Dendritic cell treated with granulocyte-macrophage colony-stimulating factor and Interleukin-4, amounts not matched to agents 40 ng/mL and 50 ng/mL, for 4 days (primary cell): ENCODE measurements around the gene ST6GAL1.

Source experiments
- H3K27ac Mint-ChIP-seq: one replicate; pipeline ENCODE4 v1.8.0; 2022; ENCODE audit warnings: mild to moderate bottlenecking, mixed read lengths
- H3K27me3 Mint-ChIP-seq: one replicate; pipeline ENCODE4 v1.8.0; 2022; ENCODE audit warnings: mild to moderate bottlenecking, mixed read lengths
- H3K36me3 Mint-ChIP-seq: one replicate; pipeline ENCODE4 v1.8.0; 2022; ENCODE audit warnings: low read depth, mixed read lengths
- H3K4me1 Mint-ChIP-seq: one replicate; pipeline ENCODE4 v1.8.0; 2022; ENCODE audit warnings: low read depth, mixed read lengths
- H3K4me3 Mint-ChIP-seq: one replicate; pipeline ENCODE4 v1.8.0; 2022; ENCODE audit warnings: mild to moderate bottlenecking, moderate library complexity, mixed read lengths
- H3K9me3 Mint-ChIP-seq: one replicate; pipeline ENCODE4 v1.8.0; 2022; ENCODE audit warnings: mixed read lengths
- intact Hi-C: fragments of 100-400 bp; cut with micrococcal nuclease; formaldehyde crosslinking; loops from one replicate; pipeline ENCODE4 v1.15.0; 2022

ST6GAL1 gene

GRCh38 chr3:187107989-187108388, 177.7 kb downstream of the ST6GAL1 start:
- peaks cover 2% of the 10 kb centered on the region for H3K4me1 Mint-ChIP-seq
- no peak overlapping the region for H3K27ac Mint-ChIP-seq
- H3K9me3 Mint-ChIP-seq: no peaks in the 10 kb centered on the region
- H3K36me3 Mint-ChIP-seq: no peaks in the 10 kb centered on the region
- H3K27me3 Mint-ChIP-seq: no peaks in the 10 kb centered on the region
- H3K4me3 Mint-ChIP-seq: no peak overlapping the region
- intact Hi-C loops: no loop called here

- H3K36me3 Mint-ChIP-seq: no peaks in the 10 kb centered on the region
- H3K27ac Mint-ChIP-seq: no peak overlapping the region
- H3K27me3 Mint-ChIP-seq: no peaks in the 10 kb centered on the region
- no peaks in the 10 kb centered on the region for H3K9me3 Mint-ChIP-seq
- intact Hi-C loops: no loop called here
- H3K4me1 Mint-ChIP-seq: peaks cover 7% of the 10 kb centered on the region
- H3K4me3 Mint-ChIP-seq: no peak overlapping the region
Measured at GRCh38 chr3:187110156-187110555, 179.8 kb downstream of the ST6GAL1 start.

- Mint-ChIP-seq H3K4me3 (no peak overlapping the region), H3K4me1 (peaks cover 7% of the 10 kb centered on the region), H3K9me3 (no peaks in the 10 kb centered on the region), H3K27me3 (no peaks in the 10 kb centered on the region), H3K27ac (no peak overlapping the region), H3K36me3 (no peaks in the 10 kb centered on the region)
- intact Hi-C loops: loop anchor here (1.0 kb wide), 1 partner anchor 52 kb away; no protein-coding TSS in a partner anchor
Measured at GRCh38 chr3:187112934-187113793, 182.8 kb downstream of the ST6GAL1 start.

GRCh38 chr3:187114511-187114910, 184.2 kb downstream of the ST6GAL1 start:
- no peak overlapping the region for H3K4me3 Mint-ChIP-seq
- H3K9me3 Mint-ChIP-seq: no peaks in the 10 kb centered on the region
- H3K4me1 Mint-ChIP-seq: peaks cover 7% of the 10 kb centered on the region
- H3K36me3 Mint-ChIP-seq: no peaks in the 10 kb centered on the region
- intact Hi-C loops: no loop called here
- no peak overlapping the region for H3K27ac Mint-ChIP-seq
- no peaks in the 10 kb centered on the region for H3K27me3 Mint-ChIP-seq

- Mint-ChIP-seq H3K4me3 (no peak overlapping the region), H3K27ac (no peak overlapping the region), H3K27me3 (no peaks in the 10 kb centered on the region), H3K4me1 (peaks cover 7% of the 10 kb centered on the region), H3K36me3 (no peaks in the 10 kb centered on the region), H3K9me3 (no peaks in the 10 kb centered on the region)
- intact Hi-C loops: no loop called here
Measured at GRCh38 chr3:187120326-187120725, 190.0 kb downstream of the ST6GAL1 start.

GRCh38 chr3:187122261-187122660, 191.9 kb downstream of the ST6GAL1 start:
- Mint-ChIP-seq H3K27ac (no peak overlapping the region), H3K4me3 (no peak overlapping the region), H3K36me3 (no peaks in the 10 kb centered on the region), H3K9me3 (no peaks in the 10 kb centered on the region), H3K27me3 (no peaks in the 10 kb centered on the region), H3K4me1 (peaks cover 11% of the 10 kb centered on the region)
- intact Hi-C loops: no loop called here

- no peaks in the 10 kb centered on the region for H3K27me3 Mint-ChIP-seq
- H3K9me3 Mint-ChIP-seq: peaks cover 5% of the 10 kb centered on the region
- peaks cover 6% of the 10 kb centered on the region for H3K36me3 Mint-ChIP-seq
- intact Hi-C loops: no loop called here
- H3K4me3 Mint-ChIP-seq: no peak overlapping the region
- H3K27ac Mint-ChIP-seq: no peak overlapping the region
- H3K4me1 Mint-ChIP-seq: peaks cover 14% of the 10 kb centered on the region
Measured at GRCh38 chr3:187125319-187126031, 195.1 kb downstream of the ST6GAL1 start.
